Measurements from ENCODE around the gene DLG5.
"Not testable (repeated sequence)": the region's sequence is repeated elsewhere in the genome, so short reads cannot be mapped to it uniquely, and the experiment has no call there.

GRCh38 chr10:77758406-77758805 lies 168.1 kb downstream of the DLG5 start:
- TF ChIP-seq CTCF (IDR thresholded peaks at IDR 0.05); NFIC (IDR thresholded peaks at IDR 0.05; ENCODE audit: borderline replicate concordance): not testable (repeated sequence)
- TF ChIP-seq, protein P1, sequence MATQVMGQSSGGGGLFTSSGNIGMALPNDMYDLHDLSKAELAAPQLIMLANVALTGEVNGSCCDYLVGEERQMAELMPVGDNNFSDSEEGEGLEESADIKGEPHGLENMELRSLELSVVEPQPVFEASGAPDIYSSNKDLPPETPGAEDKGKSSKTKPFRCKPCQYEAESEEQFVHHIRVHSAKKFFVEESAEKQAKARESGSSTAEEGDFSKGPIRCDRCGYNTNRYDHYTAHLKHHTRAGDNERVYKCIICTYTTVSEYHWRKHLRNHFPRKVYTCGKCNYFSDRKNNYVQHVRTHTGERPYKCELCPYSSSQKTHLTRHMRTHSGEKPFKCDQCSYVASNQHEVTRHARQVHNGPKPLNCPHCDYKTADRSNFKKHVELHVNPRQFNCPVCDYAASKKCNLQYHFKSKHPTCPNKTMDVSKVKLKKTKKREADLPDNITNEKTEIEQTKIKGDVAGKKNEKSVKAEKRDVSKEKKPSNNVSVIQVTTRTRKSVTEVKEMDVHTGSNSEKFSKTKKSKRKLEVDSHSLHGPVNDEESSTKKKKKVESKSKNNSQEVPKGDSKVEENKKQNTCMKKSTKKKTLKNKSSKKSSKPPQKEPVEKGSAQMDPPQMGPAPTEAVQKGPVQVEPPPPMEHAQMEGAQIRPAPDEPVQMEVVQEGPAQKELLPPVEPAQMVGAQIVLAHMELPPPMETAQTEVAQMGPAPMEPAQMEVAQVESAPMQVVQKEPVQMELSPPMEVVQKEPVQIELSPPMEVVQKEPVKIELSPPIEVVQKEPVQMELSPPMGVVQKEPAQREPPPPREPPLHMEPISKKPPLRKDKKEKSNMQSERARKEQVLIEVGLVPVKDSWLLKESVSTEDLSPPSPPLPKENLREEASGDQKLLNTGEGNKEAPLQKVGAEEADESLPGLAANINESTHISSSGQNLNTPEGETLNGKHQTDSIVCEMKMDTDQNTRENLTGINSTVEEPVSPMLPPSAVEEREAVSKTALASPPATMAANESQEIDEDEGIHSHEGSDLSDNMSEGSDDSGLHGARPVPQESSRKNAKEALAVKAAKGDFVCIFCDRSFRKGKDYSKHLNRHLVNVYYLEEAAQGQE (IDR thresholded peaks at IDR 0.05; ENCODE audit: low read depth, low read length): not testable (repeated sequence)
